ENCODE data around the gene UBAC2. TPM values are rescaled to one million over a fixed set of nuclear protein-coding genes. Genes with fewer than 3 reads are reported as not detected.

UBAC2 gene
- total RNA-seq, 4 donors from 2014 or later = 41.8 to 51.0 (median 45.5) TPM

GRCh38 chr13:99378985-99379733, 178.5 kb downstream of the UBAC2 start:
- no peak for TF ChIP-seq CTCF (IDR thresholded peaks at IDR 0.05)
- no peak for DNase-seq (ENCODE audit: low spot score)
- ATAC-seq (ENCODE audit: low FRiP score) = no peak

GRCh38 chr13:99379856-99380801, 179.5 kb downstream of the UBAC2 start:
- TF ChIP-seq CTCF (IDR thresholded peaks at IDR 0.05) = no peak
- ATAC-seq (ENCODE audit: low FRiP score) (no peak), DNase-seq (ENCODE audit: low spot score) (no peak)

GRCh38 chr13:99380921-99381645, 180.4 kb downstream of the UBAC2 start:
- ATAC-seq (ENCODE audit: low FRiP score) (no peak), DNase-seq (ENCODE audit: low spot score) (no peak)
- TF ChIP-seq CTCF (IDR thresholded peaks at IDR 0.05) = no peak

GRCh38 chr13:99381766-99382165, 181.1 kb downstream of the UBAC2 start:
- no peak for ATAC-seq (ENCODE audit: low FRiP score)
- no peak for DNase-seq (ENCODE audit: low spot score)
- TF ChIP-seq CTCF (IDR thresholded peaks at IDR 0.05) = no peak

- no peak for TF ChIP-seq CTCF (IDR thresholded peaks at IDR 0.05)
- DNase-seq (ENCODE audit: low spot score) = no peak
- ATAC-seq (ENCODE audit: low FRiP score) = no peak
Observed at GRCh38 chr13:99382428-99383133, 181.9 kb downstream of the UBAC2 start.

GRCh38 chr13:99383511-99383921, 182.9 kb downstream of the UBAC2 start:
- TF ChIP-seq CTCF (IDR thresholded peaks at IDR 0.05) = no peak
- DNase-seq (ENCODE audit: low spot score) = no peak
- ATAC-seq (ENCODE audit: low FRiP score) = no peak

All from omental fat pad (tissue), 4 donors.